ENCODE measurements around the gene CHMP4B.

CHMP4B gene

GRCh38 chr20:33825340-33826269 is 14.5 kb downstream of the CHMP4B start:
- Histone ChIP-seq H3K27me3 (ENCODE audit: control insufficient read depth, insufficient read depth, low read length) (no peaks in the 10 kb centered on the region), H3K4me3 (ENCODE audit: low read length) (no peak overlapping the region), H3K9me3 (ENCODE audit: control insufficient read depth, low read length) (no peaks in the 10 kb centered on the region), H3K9ac (ENCODE audit: low read length) (no peak overlapping the region), H3K36me3 (ENCODE audit: control insufficient read depth, insufficient read depth, low read length) (no peaks in the 10 kb centered on the region), H3K4me1 (ENCODE audit: control insufficient read depth, insufficient read depth, low read length) (peaks cover 37% of the 10 kb centered on the region)

GRCh38 chr20:33826270-33826897 is 15.2 kb downstream of the CHMP4B start:
- Histone ChIP-seq H3K36me3 (ENCODE audit: control insufficient read depth, insufficient read depth, low read length) (no peaks in the 10 kb centered on the region), H3K4me3 (ENCODE audit: low read length) (no peak overlapping the region), H3K9me3 (ENCODE audit: control insufficient read depth, low read length) (no peaks in the 10 kb centered on the region), H3K9ac (ENCODE audit: low read length) (no peak overlapping the region), H3K27me3 (ENCODE audit: control insufficient read depth, insufficient read depth, low read length) (no peaks in the 10 kb centered on the region), H3K4me1 (ENCODE audit: control insufficient read depth, insufficient read depth, low read length) (peaks cover 37% of the 10 kb centered on the region)

GRCh38 chr20:33827109-33827508 is 16.0 kb downstream of the CHMP4B start:
- Histone ChIP-seq H3K4me1 (ENCODE audit: control insufficient read depth, insufficient read depth, low read length) (peaks cover 43% of the 10 kb centered on the region), H3K9ac (ENCODE audit: low read length) (no peak overlapping the region), H3K27me3 (ENCODE audit: control insufficient read depth, insufficient read depth, low read length) (no peaks in the 10 kb centered on the region), H3K36me3 (ENCODE audit: control insufficient read depth, insufficient read depth, low read length) (no peaks in the 10 kb centered on the region), H3K9me3 (ENCODE audit: control insufficient read depth, low read length) (no peaks in the 10 kb centered on the region), H3K4me3 (ENCODE audit: low read length) (no peak overlapping the region)

- no peak overlapping the region for H3K9ac ChIP-seq (ENCODE audit: low read length)
- no peak overlapping the region for H3K4me3 ChIP-seq (ENCODE audit: low read length)
- no peaks in the 10 kb centered on the region for H3K27me3 ChIP-seq (ENCODE audit: control insufficient read depth, insufficient read depth, low read length)
- H3K36me3 ChIP-seq (ENCODE audit: control insufficient read depth, insufficient read depth, low read length): no peaks in the 10 kb centered on the region
- no peaks in the 10 kb centered on the region for H3K9me3 ChIP-seq (ENCODE audit: control insufficient read depth, low read length)
- peaks cover 47% of the 10 kb centered on the region for H3K4me1 ChIP-seq (ENCODE audit: control insufficient read depth, insufficient read depth, low read length)
Measured at GRCh38 chr20:33827634-33828325, 16.6 kb downstream of the CHMP4B start.

GRCh38 chr20:33828326-33828844 is 17.2 kb downstream of the CHMP4B start:
- Histone ChIP-seq H3K4me3 (ENCODE audit: low read length) (no peak overlapping the region), H3K4me1 (ENCODE audit: control insufficient read depth, insufficient read depth, low read length) (peaks cover 52% of the 10 kb centered on the region), H3K9me3 (ENCODE audit: control insufficient read depth, low read length) (no peaks in the 10 kb centered on the region), H3K9ac (ENCODE audit: low read length) (no peak overlapping the region), H3K36me3 (ENCODE audit: control insufficient read depth, insufficient read depth, low read length) (no peaks in the 10 kb centered on the region), H3K27me3 (ENCODE audit: control insufficient read depth, insufficient read depth, low read length) (no peaks in the 10 kb centered on the region)

GRCh38 chr20:33828967-33829560 is 17.9 kb downstream of the CHMP4B start:
- no peaks in the 10 kb centered on the region for H3K9me3 ChIP-seq (ENCODE audit: control insufficient read depth, low read length)
- H3K4me3 ChIP-seq (ENCODE audit: low read length): no peak overlapping the region
- H3K9ac ChIP-seq (ENCODE audit: low read length): no peak overlapping the region
- no peaks in the 10 kb centered on the region for H3K27me3 ChIP-seq (ENCODE audit: control insufficient read depth, insufficient read depth, low read length)
- H3K4me1 ChIP-seq (ENCODE audit: control insufficient read depth, insufficient read depth, low read length): peaks cover 59% of the 10 kb centered on the region
- no peaks in the 10 kb centered on the region for H3K36me3 ChIP-seq (ENCODE audit: control insufficient read depth, insufficient read depth, low read length)

- Histone ChIP-seq H3K4me1 (ENCODE audit: control insufficient read depth, insufficient read depth, low read length) (peaks cover 54% of the 10 kb centered on the region), H3K27me3 (ENCODE audit: control insufficient read depth, insufficient read depth, low read length) (no peaks in the 10 kb centered on the region), H3K4me3 (ENCODE audit: low read length) (no peak overlapping the region), H3K9me3 (ENCODE audit: control insufficient read depth, low read length) (no peaks in the 10 kb centered on the region), H3K36me3 (ENCODE audit: control insufficient read depth, insufficient read depth, low read length) (no peaks in the 10 kb centered on the region), H3K9ac (ENCODE audit: low read length) (no peak overlapping the region)
Measured at GRCh38 chr20:33829636-33830035, 18.5 kb downstream of the CHMP4B start.

GRCh38 chr20:33830371-33830770 is 19.2 kb downstream of the CHMP4B start:
- H3K27me3 ChIP-seq (ENCODE audit: control insufficient read depth, insufficient read depth, low read length): no peaks in the 10 kb centered on the region
- no peaks in the 10 kb centered on the region for H3K9me3 ChIP-seq (ENCODE audit: control insufficient read depth, low read length)
- no peak overlapping the region for H3K4me3 ChIP-seq (ENCODE audit: low read length)
- H3K4me1 ChIP-seq (ENCODE audit: control insufficient read depth, insufficient read depth, low read length): peaks cover 48% of the 10 kb centered on the region
- no peaks in the 10 kb centered on the region for H3K36me3 ChIP-seq (ENCODE audit: control insufficient read depth, insufficient read depth, low read length)
- no peak overlapping the region for H3K9ac ChIP-seq (ENCODE audit: low read length)

GRCh38 chr20:33832103-33832804 is 21.1 kb downstream of the CHMP4B start:
- H3K27me3 ChIP-seq (ENCODE audit: control insufficient read depth, insufficient read depth, low read length): no peaks in the 10 kb centered on the region
- H3K4me3 ChIP-seq (ENCODE audit: low read length): no peak overlapping the region
- H3K9me3 ChIP-seq (ENCODE audit: control insufficient read depth, low read length): no peaks in the 10 kb centered on the region
- H3K9ac ChIP-seq (ENCODE audit: low read length): no peak overlapping the region
- H3K36me3 ChIP-seq (ENCODE audit: control insufficient read depth, insufficient read depth, low read length): no peaks in the 10 kb centered on the region
- H3K4me1 ChIP-seq (ENCODE audit: control insufficient read depth, insufficient read depth, low read length): peaks cover 38% of the 10 kb centered on the region

- peaks cover 49% of the 10 kb centered on the region for H3K4me1 ChIP-seq (ENCODE audit: control insufficient read depth, insufficient read depth, low read length)
- H3K9me3 ChIP-seq (ENCODE audit: control insufficient read depth, low read length): no peaks in the 10 kb centered on the region
- no peaks in the 10 kb centered on the region for H3K27me3 ChIP-seq (ENCODE audit: control insufficient read depth, insufficient read depth, low read length)
- H3K4me3 ChIP-seq (ENCODE audit: low read length): no peak overlapping the region
- no peak overlapping the region for H3K9ac ChIP-seq (ENCODE audit: low read length)
- no peaks in the 10 kb centered on the region for H3K36me3 ChIP-seq (ENCODE audit: control insufficient read depth, insufficient read depth, low read length)
Measured at GRCh38 chr20:33833333-33833732, 22.2 kb downstream of the CHMP4B start.

- H3K4me1 ChIP-seq (ENCODE audit: control insufficient read depth, insufficient read depth, low read length): peaks cover 65% of the 10 kb centered on the region
- no peak overlapping the region for H3K4me3 ChIP-seq (ENCODE audit: low read length)
- H3K36me3 ChIP-seq (ENCODE audit: control insufficient read depth, insufficient read depth, low read length): no peaks in the 10 kb centered on the region
- no peak overlapping the region for H3K9ac ChIP-seq (ENCODE audit: low read length)
- no peaks in the 10 kb centered on the region for H3K9me3 ChIP-seq (ENCODE audit: control insufficient read depth, low read length)
- no peaks in the 10 kb centered on the region for H3K27me3 ChIP-seq (ENCODE audit: control insufficient read depth, insufficient read depth, low read length)
Measured at GRCh38 chr20:33835615-33836172, 24.5 kb downstream of the CHMP4B start.

Measured in mucosa of stomach (tissue), 1 donor.